ENCODE data around the gene CRACDL. TPM values are rescaled to one million over a fixed set of nuclear protein-coding genes. Genes with fewer than 3 reads are reported as not detected.
"Not testable (repeated sequence)": the region's sequence is repeated elsewhere in the genome, so short reads cannot be mapped to it uniquely, and the experiment has no call there.

Gene CRACDL
- total and polyA plus RNA-seq, 2 experiments from 2014 or later = 0.06 to 0.32 TPM

- Histone ChIP-seq H3K27me3 (no peaks in the 10 kb centered on the region), H3K4me1 (ENCODE audit: low read depth) (no peaks in the 10 kb centered on the region), H3K4me3 (no peak overlapping the region), H3K36me3 (no peaks in the 10 kb centered on the region), H3K27ac (no peak overlapping the region), H3K9me3 (ENCODE audit: low read depth) (no peaks in the 10 kb centered on the region)
- TF ChIP-seq CTCF (IDR thresholded peaks at IDR 0.05; ENCODE audit: low read depth, low read length) = no peak
- DNase-seq (ENCODE audit: low read depth in 1 of 2, low spot score in 1 of 2) = no peak
Measured at GRCh38 chr2:98880266-98881152, 55.5 kb downstream of the CRACDL start.

- not testable (repeated sequence) for DNase-seq (ENCODE audit: low read depth in 1 of 2, low spot score in 1 of 2); H3K27me3 ChIP-seq; H3K36me3 ChIP-seq; H3K4me3 ChIP-seq; H3K4me1 ChIP-seq (ENCODE audit: low read depth); H3K27ac ChIP-seq; H3K9me3 ChIP-seq (ENCODE audit: low read depth)
Measured at GRCh38 chr2:98877658-98878057, 58.4 kb downstream of the CRACDL start.

GRCh38 chr2:98876741-98877140, 59.3 kb downstream of the CRACDL start:
- H3K36me3 ChIP-seq = no peaks in the 10 kb centered on the region
- no peaks in the 10 kb centered on the region for H3K27me3 ChIP-seq
- no peak for DNase-seq (ENCODE audit: low read depth in 1 of 2, low spot score in 1 of 2)
- H3K4me3 ChIP-seq = no peak overlapping the region
- no peak overlapping the region for H3K27ac ChIP-seq
- no peak for TF ChIP-seq CTCF (IDR thresholded peaks at IDR 0.05; ENCODE audit: low read depth, low read length)
- no peaks in the 10 kb centered on the region for H3K4me1 ChIP-seq (ENCODE audit: low read depth)
- no peaks in the 10 kb centered on the region for H3K9me3 ChIP-seq (ENCODE audit: low read depth)

GRCh38 chr2:98875746-98876145, 60.3 kb downstream of the CRACDL start:
- TF ChIP-seq CTCF (IDR thresholded peaks at IDR 0.05; ENCODE audit: low read depth, low read length) = no peak
- DNase-seq (ENCODE audit: low read depth in 1 of 2, low spot score in 1 of 2) = no peak
- Histone ChIP-seq H3K9me3 (ENCODE audit: low read depth) (no peaks in the 10 kb centered on the region), H3K4me3 (no peak overlapping the region), H3K4me1 (ENCODE audit: low read depth) (no peaks in the 10 kb centered on the region), H3K27ac (no peak overlapping the region), H3K27me3 (no peaks in the 10 kb centered on the region), H3K36me3 (no peaks in the 10 kb centered on the region)

GRCh38 chr2:98875081-98875728, 60.8 kb downstream of the CRACDL start:
- TF ChIP-seq CTCF (IDR thresholded peaks at IDR 0.05; ENCODE audit: low read depth, low read length) = no peak
- Histone ChIP-seq H3K4me3 (no peak overlapping the region), H3K27ac (no peak overlapping the region), H3K27me3 (no peaks in the 10 kb centered on the region), H3K4me1 (ENCODE audit: low read depth) (no peaks in the 10 kb centered on the region), H3K9me3 (ENCODE audit: low read depth) (no peaks in the 10 kb centered on the region), H3K36me3 (no peaks in the 10 kb centered on the region)
- no peak for DNase-seq (ENCODE audit: low read depth in 1 of 2, low spot score in 1 of 2)

- H3K4me1 ChIP-seq (ENCODE audit: low read depth) = no peaks in the 10 kb centered on the region
- no peak for DNase-seq (ENCODE audit: low read depth in 1 of 2, low spot score in 1 of 2)
- no peak overlapping the region for H3K27ac ChIP-seq
- no peak overlapping the region for H3K4me3 ChIP-seq
- H3K36me3 ChIP-seq = no peaks in the 10 kb centered on the region
- no peaks in the 10 kb centered on the region for H3K9me3 ChIP-seq (ENCODE audit: low read depth)
- H3K27me3 ChIP-seq = no peaks in the 10 kb centered on the region
- TF ChIP-seq CTCF (IDR thresholded peaks at IDR 0.05; ENCODE audit: low read depth, low read length) = no peak
Measured at GRCh38 chr2:98874186-98874689, 61.8 kb downstream of the CRACDL start.

All from cardiac muscle cell (in vitro differentiated cells and primary cell).